Ectodermal cell (in vitro differentiated cells): ENCODE results near the gene OR9A4.

Experiments
- H3K27ac ChIP-seq: 2 replicates; pipeline ENCODE4 v1.7.0; 2013; ENCODE audit warnings: mild to moderate bottlenecking, low read depth, low read length; ENCODE audit not compliant: insufficient read depth, poor library complexity, severe bottlenecking
- H3K27me3 ChIP-seq: 2 replicates; pipeline ENCODE4 v1.7.0; 2013; ENCODE audit warnings: mild to moderate bottlenecking, low read length; ENCODE audit not compliant: insufficient read depth, control insufficient read depth, poor library complexity, severe bottlenecking
- H3K36me3 ChIP-seq: one replicate; pipeline ENCODE4 v1.7.0; 2013; ENCODE audit warnings: low read length; ENCODE audit not compliant: control insufficient read depth, insufficient read depth
- H3K4me1 ChIP-seq: one replicate; pipeline ENCODE4 v1.7.0; 2013; ENCODE audit warnings: low read length; ENCODE audit not compliant: control insufficient read depth, insufficient read depth
- H3K4me3 ChIP-seq: 2 replicates; pipeline ENCODE4 v1.7.0; 2013; ENCODE audit warnings: low read depth, low read length, control low read depth; ENCODE audit not compliant: insufficient read depth
- H3K9me3 ChIP-seq: 2 replicates; pipeline ENCODE4 v1.7.0; 2013; ENCODE audit warnings: mild to moderate bottlenecking, low read length, moderate library complexity; ENCODE audit not compliant: control insufficient read depth
- WGBS, 2 experiments: methylation state at CpG; one replicate each; pipeline ENCODE4 v1.1.7; 2013; ENCODE audit warnings: missing lambda C conversion rate in 2 of 2; 5-methylcytosine and 5-hydroxymethylcytosine counted together

The OR9A4 gene

DNA sequence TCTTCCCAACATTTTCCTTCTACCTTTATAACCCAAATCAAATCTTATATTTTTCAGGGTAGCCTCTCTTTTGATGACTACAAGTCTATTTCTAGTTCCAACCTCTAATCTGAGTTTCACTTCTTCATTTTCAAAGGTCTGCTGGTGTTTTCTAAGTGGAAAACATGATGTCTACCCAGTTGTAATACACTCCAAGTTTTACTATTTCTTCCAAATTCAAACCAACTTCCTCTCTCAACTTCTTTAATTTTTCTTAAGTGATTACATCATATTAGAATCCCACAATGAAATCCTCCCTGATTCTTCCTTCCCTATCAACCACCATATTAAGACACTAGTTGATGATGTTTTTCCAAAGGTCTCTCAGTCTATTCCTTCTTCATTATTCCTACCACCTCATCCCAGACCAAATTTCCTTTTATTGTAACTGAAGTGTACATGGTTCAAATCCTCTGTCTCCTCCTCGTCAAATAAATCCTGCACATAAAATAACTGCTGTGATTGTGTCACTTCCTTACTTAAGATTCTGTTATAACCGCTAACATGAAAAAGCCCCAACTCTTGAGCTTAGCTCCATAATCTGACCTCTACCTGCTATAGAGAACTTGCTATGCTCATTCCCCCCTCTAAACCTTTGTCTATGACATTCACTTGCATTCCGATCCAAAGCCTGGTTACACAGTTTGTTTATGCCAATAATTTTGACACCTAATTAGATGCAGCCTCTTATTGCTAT is 44.7 kb downstream of the OR9A4 start:
- no peaks in the 10 kb centered on the region for H3K4me1 ChIP-seq
- no peak overlapping the region for H3K27ac ChIP-seq
- no peaks in the 10 kb centered on the region for H3K27me3 ChIP-seq
- 90 to 97% methylated on average over 3 of the region's 3 CpGs for WGBS, 2 experiments
- no peaks in the 10 kb centered on the region for H3K36me3 ChIP-seq
- H3K4me3 ChIP-seq, result no peak overlapping the region
- no peaks in the 10 kb centered on the region for H3K9me3 ChIP-seq
